ENCODE data around the gene ETFB.
A peak's percentile ranks its signal among the peaks of the same experiment; 100 is the strongest.

Gene ETFB

GRCh38 chr19:51351266-51351990, 14.8 kb downstream of the ETFB start:
- Mint-ChIP-seq H3K9me3 (no peaks in the 10 kb centered on the region), H3K27me3 (no peaks in the 10 kb centered on the region), H3K4me1 (ENCODE audit: low read depth) (no peaks in the 10 kb centered on the region), H3K36me3 (ENCODE audit: low read depth) (peaks cover 68% of the 10 kb centered on the region), H3K27ac (no peak overlapping the region), H3K4me3 (no peak overlapping the region)
- intact Hi-C loops (cut with micrococcal nuclease), result no loop called here

- Mint-ChIP-seq H3K27me3 (peaks cover 7% of the 10 kb centered on the region), H3K36me3 (ENCODE audit: low read depth) (peaks cover 63% of the 10 kb centered on the region), H3K4me1 (ENCODE audit: low read depth) (peaks cover 7% of the 10 kb centered on the region), H3K27ac (no peak overlapping the region), H3K9me3 (no peaks in the 10 kb centered on the region), H3K4me3 (no peak overlapping the region)
- intact Hi-C loops (cut with micrococcal nuclease), result no loop called here
Observed at GRCh38 chr19:51347209-51347928, 18.8 kb downstream of the ETFB start.

GRCh38 chr19:51346742-51347141, 19.4 kb downstream of the ETFB start:
- Mint-ChIP-seq H3K4me3 (no peak overlapping the region), H3K36me3 (ENCODE audit: low read depth) (peaks cover 56% of the 10 kb centered on the region), H3K27me3 (peaks cover 11% of the 10 kb centered on the region), H3K27ac (no peak overlapping the region), H3K9me3 (no peaks in the 10 kb centered on the region), H3K4me1 (ENCODE audit: low read depth) (peaks cover 12% of the 10 kb centered on the region)
- intact Hi-C loops (cut with micrococcal nuclease), result no loop called here

- intact Hi-C loops (cut with micrococcal nuclease), result no loop called here
- Mint-ChIP-seq H3K9me3 (no peaks in the 10 kb centered on the region), H3K36me3 (ENCODE audit: low read depth) (peaks cover 40% of the 10 kb centered on the region), H3K27me3 (peaks cover 23% of the 10 kb centered on the region), H3K27ac (no peak overlapping the region), H3K4me1 (ENCODE audit: low read depth) (peaks cover 20% of the 10 kb centered on the region), H3K4me3 (no peak overlapping the region)
Observed at GRCh38 chr19:51345076-51345620, 21.0 kb downstream of the ETFB start.

- Mint-ChIP-seq H3K27me3 (peaks cover 23% of the 10 kb centered on the region), H3K27ac (peak overlapping the region; percentile 1), H3K36me3 (ENCODE audit: low read depth) (peaks cover 28% of the 10 kb centered on the region), H3K9me3 (no peaks in the 10 kb centered on the region), H3K4me3 (no peak overlapping the region), H3K4me1 (ENCODE audit: low read depth) (peaks cover 29% of the 10 kb centered on the region)
- intact Hi-C loops (cut with micrococcal nuclease), result no loop called here
Observed at GRCh38 chr19:51342631-51343569, 23.3 kb downstream of the ETFB start.

GRCh38 chr19:51341976-51342580, 24.1 kb downstream of the ETFB start, which contains the start of gene VSIG10L:
TSS of gene VSIG10L (minus strand) at chr19:51342139. CDS start at chr19:51342124, 15 bp downstream.
- no peak within 1 kb of the TSS for H3K4me3 Mint-ChIP-seq
- no peaks in the 10 kb centered on the region for H3K9me3 Mint-ChIP-seq
- peak within 1 kb of the TSS; percentile 88 for H3K27ac Mint-ChIP-seq
- intact Hi-C loops (cut with micrococcal nuclease), result no loop called here
- peaks cover 20% of the 10 kb centered on the region for H3K36me3 Mint-ChIP-seq (ENCODE audit: low read depth)
- H3K4me1 Mint-ChIP-seq (ENCODE audit: low read depth), result peaks cover 29% of the 10 kb centered on the region
- H3K27me3 Mint-ChIP-seq, result peaks cover 23% of the 10 kb centered on the region

GRCh38 chr19:51341066-51341465, 25.1 kb downstream of the ETFB start:
- Mint-ChIP-seq H3K4me1 (ENCODE audit: low read depth) (peaks cover 29% of the 10 kb centered on the region), H3K36me3 (ENCODE audit: low read depth) (peaks cover 11% of the 10 kb centered on the region), H3K27ac (peak overlapping the region; percentile 88), H3K9me3 (no peaks in the 10 kb centered on the region), H3K27me3 (peaks cover 26% of the 10 kb centered on the region), H3K4me3 (peak overlapping the region; percentile 89)
- intact Hi-C loops (cut with micrococcal nuclease), result no loop called here

- intact Hi-C loops (cut with micrococcal nuclease), result loop anchor here (1.0 to 5.0 kb wide), 3 partner anchors 27 to 97 kb away; no protein-coding TSS in a partner anchor
Observed at GRCh38 chr19:51339687-51340656, 26.2 kb downstream of the ETFB start.

GRCh38 chr19:51339313-51339686, 26.9 kb downstream of the ETFB start:
- H3K36me3 Mint-ChIP-seq (ENCODE audit: low read depth), result no peaks in the 10 kb centered on the region
- intact Hi-C loops (cut with micrococcal nuclease), result loop anchor here (1.0 to 5.0 kb wide), 3 partner anchors 28 to 98 kb away; no protein-coding TSS in a partner anchor
- peak overlapping the region; percentile 88 for H3K27ac Mint-ChIP-seq
- peaks cover 38% of the 10 kb centered on the region for H3K4me1 Mint-ChIP-seq (ENCODE audit: low read depth)
- H3K4me3 Mint-ChIP-seq, result peak overlapping the region; percentile 89
- H3K9me3 Mint-ChIP-seq, result no peaks in the 10 kb centered on the region
- H3K27me3 Mint-ChIP-seq, result peaks cover 29% of the 10 kb centered on the region

More at GRCh38 chr19:51339687-51340656, 26.2 kb downstream of the ETFB start:
- Mint-ChIP-seq H3K4me3 (peak overlapping the region; percentile 89), H3K27ac (peak overlapping the region; percentile 88), H3K27me3 (peaks cover 29% of the 10 kb centered on the region), H3K4me1 (ENCODE audit: low read depth) (peaks cover 33% of the 10 kb centered on the region), H3K36me3 (ENCODE audit: low read depth) (peaks cover 5% of the 10 kb centered on the region), H3K9me3 (no peaks in the 10 kb centered on the region)

- H3K4me3 Mint-ChIP-seq, result peak overlapping the region; percentile 89
- H3K9me3 Mint-ChIP-seq, result peaks cover 4% of the 10 kb centered on the region
- H3K36me3 Mint-ChIP-seq (ENCODE audit: low read depth), result no peaks in the 10 kb centered on the region
- peak overlapping the region; percentile 88 for H3K27ac Mint-ChIP-seq
- intact Hi-C loops (cut with micrococcal nuclease), result loop anchor here (1.0 to 5.0 kb wide), 3 partner anchors 29 to 99 kb away; no protein-coding TSS in a partner anchor
- H3K27me3 Mint-ChIP-seq, result peaks cover 29% of the 10 kb centered on the region
- H3K4me1 Mint-ChIP-seq (ENCODE audit: low read depth), result peaks cover 38% of the 10 kb centered on the region
Observed at GRCh38 chr19:51338563-51339312, 27.4 kb downstream of the ETFB start.

GRCh38 chr19:51337861-51338562, 28.2 kb downstream of the ETFB start:
- H3K9me3 Mint-ChIP-seq, result peaks cover 6% of the 10 kb centered on the region
- intact Hi-C loops (cut with micrococcal nuclease), result loop anchor here (2.0 to 5.0 kb wide), 2 partner anchors 57 to 99 kb away; no protein-coding TSS in a partner anchor
- peaks cover 28% of the 10 kb centered on the region for H3K27me3 Mint-ChIP-seq
- H3K27ac Mint-ChIP-seq, result no peak overlapping the region
- no peaks in the 10 kb centered on the region for H3K36me3 Mint-ChIP-seq (ENCODE audit: low read depth)
- peaks cover 38% of the 10 kb centered on the region for H3K4me1 Mint-ChIP-seq (ENCODE audit: low read depth)
- H3K4me3 Mint-ChIP-seq, result no peak overlapping the region
